NCI-H1048 (cell line): ENCODE measurements around the gene OR7E24.
"Not testable (repeated sequence)": the region's sequence is repeated elsewhere in the genome, so short reads cannot be mapped to it uniquely, and the experiment has no call there.

Experiments used
- DNase-seq: peaks from one replicate; lab custom pipeline; 2025; lab: John Stamatoyannopoulos, UW

The OR7E24 gene

DNA sequence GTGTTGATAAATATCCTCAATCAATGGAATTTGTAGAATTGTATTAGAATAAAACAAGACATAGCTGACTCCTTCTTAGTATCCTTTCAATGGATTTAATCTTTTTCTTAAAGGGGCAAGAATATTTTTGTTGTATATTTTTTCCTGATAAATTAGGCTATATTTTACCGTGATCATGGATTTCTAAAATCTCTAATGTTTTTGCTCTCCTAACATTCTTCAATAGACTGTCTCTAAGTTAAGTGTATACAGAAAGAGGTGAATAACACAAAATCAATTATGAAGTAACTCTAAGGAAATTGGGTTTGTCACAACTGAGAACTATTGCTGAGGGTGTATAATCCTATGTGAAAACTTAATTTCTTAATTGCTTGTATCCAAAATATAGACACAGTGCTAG lies at the start of gene OR7E24:
Gene OR7E24, plus strand, starts transcription at position 301 of the 400 bp plus-strand sequence. CDS start 114 bp downstream, outside the sequence.
- no peak for DNase-seq

DNA sequence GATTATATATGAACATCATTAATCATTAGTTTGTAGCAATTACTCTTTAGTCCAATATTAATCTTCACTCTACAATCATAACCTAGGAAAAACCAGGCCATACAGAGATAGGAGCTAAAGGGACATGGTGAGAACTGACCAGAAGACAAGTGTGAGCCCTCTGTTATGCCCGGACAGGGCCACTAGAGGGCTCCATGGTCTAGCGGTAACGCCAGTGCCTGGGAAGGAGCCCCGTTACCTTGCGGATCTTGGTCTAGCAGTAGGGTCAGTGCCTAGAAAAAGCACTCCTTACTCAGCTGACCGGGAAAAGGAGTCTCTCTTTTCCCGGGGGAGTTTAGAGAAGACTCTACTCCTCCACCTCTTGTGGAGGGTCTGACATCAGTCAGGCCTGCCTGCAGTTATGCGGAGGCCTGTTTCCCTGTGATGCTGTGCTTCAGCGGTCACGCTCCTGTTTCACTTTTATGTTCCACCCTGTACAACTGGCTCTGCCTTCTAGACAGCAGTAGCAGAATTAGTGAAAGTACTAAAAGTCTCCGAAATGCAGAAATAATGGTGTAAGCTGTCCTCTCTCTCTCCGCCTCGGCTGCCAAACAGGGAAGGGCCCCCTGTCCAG lies 45.1 kb upstream of the OR7E24 start:
- peak; percentile 48 for DNase-seq

DNA sequence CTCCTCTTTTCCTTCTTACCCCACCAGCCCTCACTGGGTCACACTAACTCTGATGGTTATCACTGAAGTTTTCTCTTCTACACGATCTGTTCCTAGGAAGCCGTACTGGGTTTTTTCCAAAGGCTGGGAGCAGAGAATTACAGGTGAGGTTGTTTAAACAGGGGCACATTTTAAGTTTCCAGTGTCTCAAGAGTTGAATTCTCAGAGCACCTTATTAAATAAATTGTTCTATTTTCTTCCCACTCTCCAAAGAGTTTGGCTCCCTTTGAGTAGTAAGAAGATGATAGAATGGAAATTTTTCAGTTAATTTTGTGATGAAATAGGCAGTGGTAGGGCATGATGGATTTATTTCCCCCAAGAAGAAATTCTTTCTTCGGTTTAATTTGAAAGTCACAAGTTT lies 31.2 kb upstream of the OR7E24 start, which contains the start of gene OR7D4:
Gene OR7D4, minus strand, starts transcription at position 101 of the 400 bp plus-strand sequence. CDS start 4,752 bp downstream, outside the sequence.
- DNase-seq = no peak

DNA sequence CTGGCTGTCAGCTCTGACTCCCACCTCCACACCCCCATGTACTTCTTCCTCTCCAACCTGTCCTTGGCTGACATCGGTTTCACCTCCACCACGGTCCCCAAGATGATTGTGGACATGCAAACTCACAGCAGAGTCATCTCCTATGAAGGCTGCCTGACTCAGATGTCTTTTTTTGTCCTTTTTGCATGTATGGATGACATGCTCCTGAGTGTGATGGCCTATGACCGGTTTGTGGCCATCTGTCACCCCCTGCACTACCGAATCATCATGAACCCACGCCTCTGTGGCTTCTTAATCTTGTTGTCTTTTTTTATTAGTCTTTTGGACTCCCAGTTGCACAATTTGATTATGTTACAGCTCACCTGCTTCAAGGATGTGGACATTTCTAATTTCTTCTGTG lies 506 bp downstream of the OR7E24 start:
- DNase-seq = no peak

DNA sequence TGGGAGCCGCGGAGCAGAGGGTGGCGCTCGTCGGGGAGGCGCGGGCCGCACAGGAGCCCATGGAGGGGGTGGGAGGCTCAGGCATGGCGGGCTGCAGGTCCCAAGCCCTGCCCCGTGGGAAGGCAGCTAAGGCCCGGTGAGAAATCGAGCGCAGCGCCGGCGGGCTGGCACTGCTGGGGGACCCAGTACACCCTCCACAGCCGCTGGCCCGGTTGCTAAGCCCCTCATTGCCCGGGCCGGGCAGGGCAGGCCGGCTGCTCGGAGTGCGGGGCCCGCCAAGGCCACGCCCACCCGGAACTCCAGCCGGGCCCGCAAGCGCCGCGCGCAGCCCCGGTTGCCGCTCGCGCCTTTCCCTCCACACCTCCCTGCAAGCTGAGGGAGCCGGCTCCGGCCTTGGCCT lies 32.8 kb downstream of the OR7E24 start:
- not testable (repeated sequence) for DNase-seq

DNA sequence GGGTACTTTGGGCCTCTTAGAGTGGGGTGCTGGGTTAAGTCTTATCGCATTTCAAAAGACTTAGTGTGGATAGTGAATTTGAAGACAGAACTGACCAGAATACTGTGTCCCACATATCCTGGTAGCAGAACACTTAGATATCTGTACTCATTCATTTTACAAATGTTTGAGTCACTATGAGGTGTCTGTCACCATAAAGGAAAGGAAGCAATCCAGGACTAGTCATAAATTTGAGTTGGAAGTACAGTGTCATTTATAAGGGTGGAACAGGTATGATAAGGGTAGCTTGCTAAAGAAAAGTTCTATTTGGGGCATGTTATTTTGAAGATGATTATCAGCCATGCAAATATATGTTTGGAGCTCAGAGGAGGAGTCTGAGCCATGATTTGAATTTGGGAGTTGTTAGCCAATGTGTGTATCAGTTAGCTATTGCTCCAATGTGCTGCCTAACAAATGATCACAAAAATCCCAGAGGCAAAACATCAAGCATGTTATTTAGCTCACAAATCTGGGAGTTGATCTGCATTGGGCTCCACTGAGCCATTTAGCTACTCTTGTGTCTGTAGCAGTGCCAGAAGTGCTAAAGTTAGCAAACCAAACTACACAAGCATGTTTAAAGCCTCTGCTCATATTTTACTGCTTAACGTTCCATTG lies 38.6 kb downstream of the OR7E24 start:
- DNase-seq = no peak

DNA sequence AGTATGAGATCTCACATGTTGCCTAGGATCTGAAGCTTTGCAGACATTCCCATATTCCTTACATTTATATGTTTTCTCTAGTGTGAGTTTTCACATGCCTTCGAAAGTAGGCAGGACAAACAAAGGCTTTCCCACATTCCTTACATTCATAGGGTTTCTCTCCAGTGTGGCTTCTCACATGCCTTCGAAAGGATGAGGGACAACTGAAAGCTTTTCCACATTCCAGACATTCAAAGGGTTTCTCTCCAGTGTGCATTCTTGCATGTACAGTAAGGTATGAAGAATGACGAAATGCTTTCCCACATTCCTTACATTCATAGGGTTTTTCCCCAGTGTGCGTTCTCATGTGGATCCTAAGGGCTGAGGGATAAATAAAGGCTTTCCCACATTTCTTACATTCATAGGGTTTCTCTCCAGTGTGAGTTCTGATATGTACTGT lies 44.7 kb downstream of the OR7E24 start:
- no peak for DNase-seq

DNA sequence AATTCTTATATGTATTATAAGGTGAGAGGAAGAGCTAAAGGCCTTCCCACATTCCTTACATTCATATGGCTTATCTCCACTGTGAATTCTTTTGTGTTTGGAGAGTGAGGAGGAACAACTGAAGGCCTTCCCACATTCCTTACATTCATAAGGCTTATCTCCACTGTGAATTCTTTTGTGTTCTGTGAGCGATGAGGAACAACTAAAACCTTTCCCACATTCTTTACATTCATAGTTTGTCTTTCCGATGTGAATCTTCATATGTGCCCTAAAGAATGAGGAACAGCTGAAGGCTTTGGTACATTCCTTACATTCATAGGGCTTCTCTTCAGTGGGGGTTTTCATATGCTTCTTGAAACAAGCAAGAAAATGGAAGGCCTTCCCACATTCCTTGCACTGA lies 45.6 kb downstream of the OR7E24 start:
- no peak for DNase-seq
